Measurements from ENCODE around the gene ACY1.

DNA sequence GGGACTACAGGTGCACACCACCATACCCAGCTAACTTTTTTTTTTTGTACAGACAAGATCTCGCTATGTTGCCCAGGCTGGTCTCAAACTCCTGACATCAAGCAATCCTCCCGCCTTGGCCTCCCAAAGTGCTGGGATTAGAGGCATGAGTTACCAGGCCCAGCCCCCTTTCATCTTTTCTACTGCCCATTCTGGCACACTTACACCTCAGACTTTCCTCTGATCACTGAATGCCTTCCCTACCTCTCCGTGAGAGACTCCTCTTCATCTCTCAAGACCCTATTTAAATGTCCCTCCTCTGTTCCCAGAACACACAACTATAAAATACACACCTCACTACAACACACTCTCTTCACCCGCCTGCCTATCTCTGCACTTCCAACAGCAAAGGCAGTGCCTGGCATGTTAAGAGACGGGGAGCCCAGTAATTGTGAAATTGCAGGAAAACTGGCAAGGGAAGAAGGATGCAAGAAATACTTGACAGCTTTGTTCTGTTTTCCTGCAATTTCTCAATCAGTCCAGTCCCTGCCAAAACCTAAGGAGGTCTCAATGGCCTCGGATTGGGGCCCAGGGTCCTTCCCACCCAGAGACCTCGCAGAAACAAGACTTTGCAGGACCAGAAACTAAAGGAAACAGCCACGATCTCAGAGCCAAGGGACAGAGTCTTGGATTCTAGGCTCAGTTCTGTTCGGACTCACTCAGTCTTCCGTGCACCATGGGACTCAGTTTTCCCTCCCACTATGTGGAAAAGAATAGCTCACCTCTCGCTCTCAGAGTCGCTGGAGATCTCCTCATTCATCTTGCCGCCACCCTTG lies 42.5 kb upstream of the ACY1 start:
- TF ChIP-seq POLR2AphosphoS5 (IDR thresholded peaks at IDR 0.05; ENCODE audit: borderline replicate concordance, low read depth, low read length) (no peak), EZH2 (IDR thresholded peaks at IDR 0.05) (no peak)

Data from SK-N-MC (cell line).